Trophoblast cell (in vitro differentiated cells and primary cell): ENCODE measurements around the gene SHISA5.
A peak's percentile ranks its signal among the peaks of the same experiment; 100 is the strongest.

Experiments
- DNase-seq, 2 donors: peaks; one replicate each; pipeline ENCODE4 v3.0.0-alpha.2; 2016
- H2AFZ ChIP-seq: 2 replicates; pipeline ENCODE4 v1.6.1; 2013; ENCODE audit warnings: low read length, moderate library complexity, mild to moderate bottlenecking; ENCODE audit not compliant: insufficient read depth, poor library complexity
- H2AK5ac ChIP-seq: 2 replicates; pipeline ENCODE4 v1.6.1; 2013; ENCODE audit warnings: mild to moderate bottlenecking, low read length
- H2BK120ac ChIP-seq: 2 replicates; pipeline ENCODE4 v1.6.1; 2013; ENCODE audit warnings: low read length, mild to moderate bottlenecking, moderate library complexity; ENCODE audit not compliant: insufficient read depth, poor library complexity
- H2BK12ac ChIP-seq: 2 replicates; pipeline ENCODE4 v1.6.1; 2013; ENCODE audit warnings: mild to moderate bottlenecking, low read length, moderate library complexity
- H2BK5ac ChIP-seq: 2 replicates; pipeline ENCODE4 v1.6.1; 2013; ENCODE audit warnings: low read length, low read depth, moderate library complexity, mild to moderate bottlenecking; ENCODE audit not compliant: poor library complexity
- H3K14ac ChIP-seq: 2 replicates; pipeline ENCODE4 v1.6.1; 2013; ENCODE audit warnings: mild to moderate bottlenecking, low read length
- H3K18ac ChIP-seq: 2 replicates; pipeline ENCODE4 v1.6.1; 2013; ENCODE audit warnings: mild to moderate bottlenecking, low read length
- H3K23ac ChIP-seq: 2 replicates; pipeline ENCODE4 v1.6.1; 2013; ENCODE audit warnings: low read length
- H3K27ac ChIP-seq: 2 replicates; pipeline ENCODE4 v1.5.1; 2013; ENCODE audit warnings: low read depth, mild to moderate bottlenecking, inconsistent platforms, low read length, moderate library complexity
- H3K27me3 ChIP-seq: 2 replicates; pipeline ENCODE4 v1.6.1; 2013; ENCODE audit warnings: inconsistent platforms, mild to moderate bottlenecking, low read length, moderate library complexity; ENCODE audit not compliant: insufficient read depth
- H3K36me3 ChIP-seq, 2 experiments: 1 replicate in 1 of 2; 2 replicates in 1 of 2; pipeline ENCODE4 v1.6.1; 2013; ENCODE audit warnings: low read length in 2 of 2, mild to moderate bottlenecking in 2 of 2, moderate library complexity in 1 of 2; ENCODE audit not compliant: insufficient read depth in 2 of 2, control insufficient read depth in 1 of 2
- H3K4ac ChIP-seq: 2 replicates; pipeline ENCODE4 v1.6.1; 2013; ENCODE audit warnings: low read depth, mild to moderate bottlenecking, low read length, moderate library complexity
- H3K4me1 ChIP-seq, 2 experiments: 1 replicate in 1 of 2; 2 replicates in 1 of 2; pipeline ENCODE4 v1.6.1; 2013; ENCODE audit warnings: low read length in 2 of 2, mild to moderate bottlenecking in 2 of 2, moderate library complexity in 1 of 2; ENCODE audit not compliant: insufficient read depth in 2 of 2, control insufficient read depth in 1 of 2
- H3K4me2 ChIP-seq: 2 replicates; pipeline ENCODE4 v1.6.1; 2013; ENCODE audit warnings: inconsistent platforms, mild to moderate bottlenecking, low read length, moderate library complexity
- H3K4me3 ChIP-seq: 2 replicates; pipeline ENCODE4 v1.5.1; 2013; ENCODE audit warnings: mild to moderate bottlenecking, low read depth, low read length, inconsistent platforms
- H3K79me1 ChIP-seq: one replicate; pipeline ENCODE4 v1.6.1; 2013; ENCODE audit warnings: low read length
- H3K79me2 ChIP-seq: 2 replicates; pipeline ENCODE4 v1.6.1; 2013; ENCODE audit warnings: low read length, mild to moderate bottlenecking; ENCODE audit not compliant: control insufficient read depth, insufficient read depth, poor library complexity
- H3K9ac ChIP-seq: 2 replicates; pipeline ENCODE4 v1.6.1; 2013; ENCODE audit warnings: mild to moderate bottlenecking, low read length
- H3K9me3 ChIP-seq: 2 replicates; pipeline ENCODE4 v1.6.1; 2013; ENCODE audit warnings: low read depth, mild to moderate bottlenecking, control low read depth, inconsistent platforms, low read length; ENCODE audit not compliant: insufficient read depth
- H4K12ac ChIP-seq: 2 replicates; pipeline ENCODE4 v1.6.1; 2013; ENCODE audit warnings: low read depth, mild to moderate bottlenecking, low read length, moderate library complexity
- H4K8ac ChIP-seq: 2 replicates; pipeline ENCODE4 v1.6.1; 2013; ENCODE audit warnings: low read depth, mild to moderate bottlenecking, low read length, moderate library complexity
- H4K91ac ChIP-seq: one replicate; pipeline ENCODE4 v1.6.1; 2013; ENCODE audit warnings: low read depth, mild to moderate bottlenecking, low read length, moderate library complexity
- WGBS: extraction: QIAGEN DNeasy Blood & Tissue Kit; methylation state at CpG from one replicate; pipeline ENCODE4 v1.1.7; 2013; ENCODE audit warnings: missing lambda C conversion rate; ENCODE audit not compliant: insufficient read length, insufficient coverage; ENCODE audit errors: extremely low coverage; 5-methylcytosine and 5-hydroxymethylcytosine counted together

SHISA5 gene

DNA sequence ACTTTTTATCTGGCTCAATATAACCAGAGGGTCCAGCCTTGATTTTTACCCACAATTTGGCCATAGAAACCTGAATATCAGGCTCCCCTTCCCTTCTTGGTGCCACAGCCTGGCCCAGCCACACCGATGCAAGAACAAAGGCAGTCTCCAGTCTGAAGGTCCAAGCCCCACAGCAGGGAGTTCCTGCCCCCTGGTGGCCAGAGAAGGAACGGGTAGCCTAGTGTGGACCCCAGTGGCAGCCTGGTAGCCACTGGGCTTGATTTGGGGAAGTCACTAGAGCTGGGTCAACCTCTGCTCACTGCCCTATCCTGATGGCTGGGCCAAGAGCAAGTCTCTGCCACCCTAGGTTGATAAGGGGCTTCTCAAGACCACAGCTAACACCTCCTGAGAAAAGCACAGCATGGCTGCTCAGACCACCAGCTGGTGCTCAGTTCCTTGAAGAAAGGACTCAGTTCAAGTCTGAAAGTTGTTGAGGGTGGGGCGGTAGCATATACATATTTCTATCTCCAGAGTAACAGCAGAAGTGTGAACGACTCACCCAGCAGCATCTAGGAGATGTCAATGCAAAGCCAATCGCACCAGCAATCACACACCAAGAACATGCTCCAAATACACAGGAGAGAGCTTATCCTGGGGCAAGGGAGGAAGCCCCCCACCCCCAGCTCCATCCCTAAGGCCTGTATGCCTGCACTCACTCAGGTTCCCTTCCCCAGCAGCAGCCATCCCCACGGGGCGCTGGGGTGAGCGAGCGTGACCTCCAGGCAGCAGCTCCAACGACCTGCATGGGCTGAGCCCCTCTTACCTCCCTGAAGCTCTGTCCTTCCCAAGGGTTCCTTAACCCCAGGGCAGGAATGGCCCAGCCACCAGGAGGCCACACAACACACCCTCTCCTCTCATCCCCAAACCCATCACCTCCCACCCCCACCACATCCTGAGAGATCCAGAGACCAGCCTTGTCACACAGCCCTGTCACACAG is 45.0 kb upstream of the SHISA5 start:
- H3K4ac ChIP-seq, result no peak overlapping the region
- H3K14ac ChIP-seq, result no peak overlapping the region
- H2AFZ ChIP-seq, result no peak overlapping the region
- H2BK5ac ChIP-seq, result no peak overlapping the region
- H3K23ac ChIP-seq, result no peak overlapping the region
- H3K27ac ChIP-seq, result no peak overlapping the region
- peaks cover 10 to 12% of the 10 kb centered on the region in 2 experiments for H3K4me1 ChIP-seq
- H3K27me3 ChIP-seq, result no peaks in the 10 kb centered on the region
- no peak overlapping the region for H4K91ac ChIP-seq
- no peak overlapping the region for H3K4me2 ChIP-seq
- no CpG with 5 or more reads among the region's 10 CpGs for WGBS
- DNase-seq, result peak; percentile 70 to 90
- no peak overlapping the region for H3K18ac ChIP-seq
- peaks cover 4% of the 10 kb centered on the region for H3K79me1 ChIP-seq
- H3K79me2 ChIP-seq, result peaks cover 3% of the 10 kb centered on the region
- no peak overlapping the region for H3K4me3 ChIP-seq
- no peak overlapping the region for H4K12ac ChIP-seq
- H2AK5ac ChIP-seq, result peak overlapping the region; percentile 22
- no peak overlapping the region for H4K8ac ChIP-seq
- H2BK120ac ChIP-seq, result no peak overlapping the region
- peaks cover 4% of the 10 kb centered on the region for H3K9me3 ChIP-seq
- peaks cover 22 to 37% of the 10 kb centered on the region in 2 experiments for H3K36me3 ChIP-seq
- no peak overlapping the region for H2BK12ac ChIP-seq
- H3K9ac ChIP-seq, result no peak overlapping the region

- Histone ChIP-seq H2BK12ac (peak overlapping the region; percentile 45), H3K27ac (no peak overlapping the region), H3K4me1 (peaks cover 10 to 12% of the 10 kb centered on the region in 2 experiments), H3K79me2 (peaks cover 3% of the 10 kb centered on the region), H2AFZ (no peak overlapping the region), H4K8ac (no peak overlapping the region), H3K27me3 (no peaks in the 10 kb centered on the region), H3K4me3 (no peak overlapping the region), H3K23ac (no peak overlapping the region), H4K91ac (no peak overlapping the region), H3K79me1 (peaks cover 4% of the 10 kb centered on the region), H3K4me2 (no peak overlapping the region), H3K9ac (no peak overlapping the region), H3K4ac (no peak overlapping the region), H2BK120ac (no peak overlapping the region), H4K12ac (no peak overlapping the region), H3K14ac (no peak overlapping the region), H3K18ac (no peak overlapping the region), H3K36me3 (peaks cover 26 to 42% of the 10 kb centered on the region in 2 experiments), H2AK5ac (no peak overlapping the region), H2BK5ac (no peak overlapping the region), H3K9me3 (peaks cover 4% of the 10 kb centered on the region)
- no peak for DNase-seq
- no CpG with 5 or more reads among the region's 5 CpGs for WGBS
Observed at GRCh38 chr3:48548126-48548525, 44.2 kb upstream of the SHISA5 start.

- Histone ChIP-seq H3K36me3 (peaks cover 28 to 42% of the 10 kb centered on the region in 2 experiments), H3K4me1 (no peaks in the 10 kb centered on the region), H3K23ac (peak overlapping the region; percentile 37), H3K27ac (no peak overlapping the region), H3K14ac (no peak overlapping the region), H3K9ac (peak overlapping the region; percentile 2), H3K79me2 (no peaks in the 10 kb centered on the region), H2AK5ac (no peak overlapping the region), H2BK12ac (no peak overlapping the region), H3K79me1 (no peaks in the 10 kb centered on the region), H3K9me3 (peaks cover 4% of the 10 kb centered on the region), H4K91ac (no peak overlapping the region), H3K4me3 (no peak overlapping the region), H4K12ac (no peak overlapping the region), H2BK120ac (no peak overlapping the region), H3K27me3 (no peaks in the 10 kb centered on the region), H2BK5ac (no peak overlapping the region), H3K4me2 (no peak overlapping the region), H3K4ac (no peak overlapping the region), H4K8ac (no peak overlapping the region), H2AFZ (no peak overlapping the region), H3K18ac (no peak overlapping the region)
- DNase-seq, result no peak
- WGBS, result no CpG with 5 or more reads among the region's 4 CpGs
Observed at GRCh38 chr3:48546203-48546829, 42.3 kb upstream of the SHISA5 start.

- no peak overlapping the region for H2BK120ac ChIP-seq
- no peak overlapping the region for H3K18ac ChIP-seq
- no peak overlapping the region for H2AK5ac ChIP-seq
- H3K79me2 ChIP-seq, result no peaks in the 10 kb centered on the region
- H3K4me3 ChIP-seq, result no peak overlapping the region
- no peak overlapping the region for H2BK5ac ChIP-seq
- WGBS, result no CpG with 5 or more reads among the region's 5 CpGs
- H3K4ac ChIP-seq, result no peak overlapping the region
- H2AFZ ChIP-seq, result no peak overlapping the region
- no peaks in the 10 kb centered on the region for H3K27me3 ChIP-seq
- no peaks in the 10 kb centered on the region for H3K79me1 ChIP-seq
- no peak overlapping the region for H4K12ac ChIP-seq
- no peak overlapping the region for H3K4me2 ChIP-seq
- H2BK12ac ChIP-seq, result no peak overlapping the region
- DNase-seq, result no peak
- H3K36me3 ChIP-seq, result peaks cover 37 to 42% of the 10 kb centered on the region in 2 experiments
- no peak overlapping the region for H3K23ac ChIP-seq
- H4K91ac ChIP-seq, result no peak overlapping the region
- peaks cover 4% of the 10 kb centered on the region for H3K9me3 ChIP-seq
- H3K4me1 ChIP-seq, result no peaks in the 10 kb centered on the region
- H3K14ac ChIP-seq, result no peak overlapping the region
- no peak overlapping the region for H3K27ac ChIP-seq
- H3K9ac ChIP-seq, result no peak overlapping the region
- H4K8ac ChIP-seq, result no peak overlapping the region
Observed at GRCh38 chr3:48544141-48544540, 40.2 kb upstream of the SHISA5 start.
